CD4-positive, alpha-beta T cell (primary cell): ENCODE data around the gene TSPAN7. TPM values are rescaled to one million over a fixed set of nuclear protein-coding genes. Genes with fewer than 3 reads are reported as not detected.

Experiments used
- ATAC-seq: fragments of 200-7000 bp; cut with Tn5 transposase; one replicate; pipeline ENCODE4 v1.10.0; 2022; ENCODE audit warnings: mild to moderate bottlenecking; ENCODE audit not compliant: poor library complexity
- CTCF ChIA-PET: fragments of 350-600 bp; sonication (Branson Sonifier 250); formaldehyde crosslinking; loops from one replicate; lab custom pipeline; 2021; ENCODE audit warnings: antibody characterized with exemption, inconsistent platforms; lab: Charles Lee
- POLR2A ChIA-PET: fragments of 350-600 bp; sonication (Branson Sonifier 250); formaldehyde crosslinking; loops from one replicate; lab custom pipeline; 2021; ENCODE audit warnings: antibody characterized with exemption, inconsistent platforms; lab: Charles Lee
- DNase-seq, 14 experiments: peaks; one replicate each; pipeline ENCODE4 v3.0.0-alpha.2; 2013 to 2020; ENCODE audit warnings: mixed read lengths in 2 of 14
- H3K27ac ChIP-seq, 2 donors: one replicate each; pipeline versions ENCODE4 v1.5.1 to v1.7.0; 2013; ENCODE audit warnings: low read length in 2 of 2, low read depth in 1 of 2, mild to moderate bottlenecking in 1 of 2
- H3K27me3 ChIP-seq, 2 experiments: 1 replicate in 1 of 2; 2 replicates in 1 of 2; pipeline versions ENCODE4 v1.6.1 to v1.7.0; 2013; ENCODE audit warnings: low read length in 2 of 2, control low read depth in 1 of 2, mild to moderate bottlenecking in 1 of 2, moderate library complexity in 1 of 2; ENCODE audit not compliant: insufficient read depth in 2 of 2, control insufficient read depth in 1 of 2
- H3K36me3 ChIP-seq: one replicate; pipeline ENCODE4 v1.6.1; 2013; ENCODE audit warnings: low read length, control low read depth; ENCODE audit not compliant: insufficient read depth
- H3K4me1 ChIP-seq: one replicate; pipeline ENCODE4 v1.6.1; 2013; ENCODE audit warnings: low read length, control low read depth; ENCODE audit not compliant: insufficient read depth
- H3K4me3 ChIP-seq: one replicate; pipeline ENCODE4 v1.5.1; 2013; ENCODE audit warnings: mild to moderate bottlenecking, low read length, moderate library complexity
- H3K9me3 ChIP-seq, 2 experiments: 1 replicate in 1 of 2; 2 replicates in 1 of 2; pipeline versions ENCODE4 v1.6.1 to v1.7.0; 2013; ENCODE audit warnings: low read length in 2 of 2, mild to moderate bottlenecking in 2 of 2, control low read depth in 1 of 2, moderate library complexity in 1 of 2; ENCODE audit not compliant: control insufficient read depth in 1 of 2, insufficient read depth in 1 of 2
- H3K27ac Mint-ChIP-seq: one replicate; pipeline ENCODE4 v1.8.0; 2020; ENCODE audit warnings: mixed read lengths
- H3K27me3 Mint-ChIP-seq: one replicate; pipeline ENCODE4 v1.8.0; 2021; ENCODE audit warnings: mixed read lengths
- H3K36me3 Mint-ChIP-seq: one replicate; pipeline ENCODE4 v1.8.0; 2021; ENCODE audit warnings: low read depth, mixed read lengths
- H3K4me1 Mint-ChIP-seq: one replicate; pipeline ENCODE4 v1.8.0; 2021; ENCODE audit warnings: low read depth, mixed read lengths
- H3K4me3 Mint-ChIP-seq: one replicate; pipeline ENCODE4 v1.8.0; 2020; ENCODE audit warnings: mild to moderate bottlenecking, mixed read lengths
- H3K9me3 Mint-ChIP-seq: one replicate; pipeline ENCODE4 v1.8.0; 2020; ENCODE audit warnings: mixed read lengths
- intact Hi-C, 2 experiments: fragments of 100-400 bp; cut with DNase I in 1 of 2; cut with micrococcal nuclease in 1 of 2; formaldehyde crosslinking; loops; one replicate each; pipeline versions ENCODE4 v1.15.1 to v1.9.0; 2023 to 2025; cut with DNase I, micrococcal nuclease
- total RNA-seq, 174 experiments: library from RNA in 2 of 174; stranded (reverse) in 2 of 174; gene quantifications; one replicate each; pipeline ENCODE4 v1.2.3 and lab custom pipeline; 2021 to 2026
- TF ChIP-seq, protein P1 (sequence below): fragments of 200-600 bp; IDR thresholded peaks from one replicate; pipeline ENCODE4 v1.8.0; 2022; ENCODE audit warnings: antibody characterized with exemption, mild to moderate bottlenecking

Gene TSPAN7
- total RNA-seq, 2 experiments from 2014 or later = 0.36 TPM; not detected in 1

DNA sequence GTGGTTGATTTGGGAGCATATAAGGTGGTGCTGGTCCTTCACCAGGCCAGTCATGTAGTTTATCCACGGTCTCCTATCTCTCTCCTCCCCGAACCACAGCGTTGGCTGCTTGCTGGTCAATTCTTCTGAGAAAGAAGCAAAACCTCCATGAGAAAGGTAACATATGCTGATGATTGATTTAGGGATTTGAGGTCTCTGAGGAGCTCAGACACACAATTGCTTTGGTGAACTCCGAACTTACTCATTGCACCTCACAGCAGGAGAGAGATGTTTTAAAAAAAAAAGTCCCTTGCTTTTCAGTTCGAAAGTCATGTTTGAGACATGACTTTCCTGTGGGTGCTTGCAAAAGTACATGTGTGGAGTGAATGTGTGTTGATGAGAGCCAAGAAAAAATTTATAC is 100.2 kb downstream of the TSPAN7 start:
- Mint-ChIP-seq H3K4me3 (no peak overlapping the region), H3K27me3 (no peaks in the 10 kb centered on the region), H3K4me1 (no peaks in the 10 kb centered on the region), H3K36me3 (no peaks in the 10 kb centered on the region), H3K9me3 (no peaks in the 10 kb centered on the region), H3K27ac (no peak overlapping the region)
- ATAC-seq (no peak), DNase-seq (no peak)
- Histone ChIP-seq H3K36me3 (no peaks in the 10 kb centered on the region), H3K9me3 (no peaks in the 10 kb centered on the region), H3K27ac (no peak overlapping the region), H3K4me1 (no peaks in the 10 kb centered on the region), H3K27me3 (no peaks in the 10 kb centered on the region), H3K4me3 (no peak overlapping the region)
- intact Hi-C loops = no loop called here
- POLR2A ChIA-PET = no interaction called here
- CTCF ChIA-PET = no interaction called here
- TF ChIP-seq, protein P1, sequence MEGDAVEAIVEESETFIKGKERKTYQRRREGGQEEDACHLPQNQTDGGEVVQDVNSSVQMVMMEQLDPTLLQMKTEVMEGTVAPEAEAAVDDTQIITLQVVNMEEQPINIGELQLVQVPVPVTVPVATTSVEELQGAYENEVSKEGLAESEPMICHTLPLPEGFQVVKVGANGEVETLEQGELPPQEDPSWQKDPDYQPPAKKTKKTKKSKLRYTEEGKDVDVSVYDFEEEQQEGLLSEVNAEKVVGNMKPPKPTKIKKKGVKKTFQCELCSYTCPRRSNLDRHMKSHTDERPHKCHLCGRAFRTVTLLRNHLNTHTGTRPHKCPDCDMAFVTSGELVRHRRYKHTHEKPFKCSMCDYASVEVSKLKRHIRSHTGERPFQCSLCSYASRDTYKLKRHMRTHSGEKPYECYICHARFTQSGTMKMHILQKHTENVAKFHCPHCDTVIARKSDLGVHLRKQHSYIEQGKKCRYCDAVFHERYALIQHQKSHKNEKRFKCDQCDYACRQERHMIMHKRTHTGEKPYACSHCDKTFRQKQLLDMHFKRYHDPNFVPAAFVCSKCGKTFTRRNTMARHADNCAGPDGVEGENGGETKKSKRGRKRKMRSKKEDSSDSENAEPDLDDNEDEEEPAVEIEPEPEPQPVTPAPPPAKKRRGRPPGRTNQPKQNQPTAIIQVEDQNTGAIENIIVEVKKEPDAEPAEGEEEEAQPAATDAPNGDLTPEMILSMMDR = no peak

DNA sequence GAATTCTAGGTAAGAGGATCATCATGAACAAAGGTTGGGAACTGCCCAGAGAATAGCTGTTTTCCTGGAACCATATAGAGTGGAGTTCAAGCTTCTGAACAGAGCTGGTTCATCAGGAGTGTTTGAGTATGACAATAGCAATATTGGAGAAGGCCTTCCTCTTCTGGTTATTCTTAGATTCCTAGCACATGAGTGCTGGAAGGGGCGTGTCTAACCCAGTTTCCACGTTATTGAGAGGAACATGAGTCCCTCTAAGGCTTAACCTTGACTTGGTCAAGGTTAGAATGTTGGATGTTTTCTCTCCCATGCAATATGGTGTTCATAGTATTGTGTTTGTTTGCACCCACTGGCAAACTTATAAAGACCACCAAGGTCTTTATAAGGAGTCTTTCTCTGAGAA is 101.3 kb downstream of the TSPAN7 start:
- intact Hi-C loops = no loop called here
- Histone ChIP-seq H3K27me3 (no peaks in the 10 kb centered on the region), H3K4me1 (no peaks in the 10 kb centered on the region), H3K36me3 (no peaks in the 10 kb centered on the region), H3K9me3 (no peaks in the 10 kb centered on the region), H3K4me3 (no peak overlapping the region), H3K27ac (no peak overlapping the region)
- Mint-ChIP-seq H3K27me3 (no peaks in the 10 kb centered on the region), H3K4me3 (no peak overlapping the region), H3K27ac (no peak overlapping the region), H3K36me3 (no peaks in the 10 kb centered on the region), H3K9me3 (no peaks in the 10 kb centered on the region), H3K4me1 (no peaks in the 10 kb centered on the region)
- CTCF ChIA-PET = no interaction called here
- ATAC-seq (no peak), DNase-seq (no peak)
- POLR2A ChIA-PET = no interaction called here
- TF ChIP-seq, protein P1 = no peak

DNA sequence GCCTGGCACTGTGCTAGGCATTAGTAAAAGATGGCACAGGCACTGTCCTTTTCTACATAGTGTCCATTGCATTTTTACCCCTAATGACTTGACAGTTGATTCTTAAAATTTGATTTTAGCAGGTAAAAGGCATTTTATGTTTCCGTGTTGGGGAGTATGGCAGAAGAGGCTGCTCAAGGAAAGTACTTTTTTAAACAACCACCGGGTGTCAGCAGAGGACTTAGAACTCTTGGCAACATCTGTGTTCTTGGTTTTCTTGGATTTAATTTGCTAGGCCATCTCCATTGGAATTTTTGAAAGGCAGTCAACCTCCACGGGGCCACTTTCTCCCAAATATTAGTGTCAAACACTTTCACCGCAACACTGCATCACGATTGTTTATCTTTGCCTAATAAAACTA is 102.9 kb downstream of the TSPAN7 start:
- no peaks in the 10 kb centered on the region for H3K9me3 Mint-ChIP-seq
- DNase-seq = peak in 3 of 14 experiments; percentile 11 to 30 (median 28)
- intact Hi-C loops = no loop called here

More for the DNA sequence above, 102.9 kb downstream of the TSPAN7 start:
- CTCF ChIA-PET = no interaction called here
- no peak for ATAC-seq
- Histone ChIP-seq H3K9me3 (no peaks in the 10 kb centered on the region), H3K4me3 (no peak overlapping the region), H3K27me3 (no peaks in the 10 kb centered on the region), H3K4me1 (no peaks in the 10 kb centered on the region), H3K27ac (no peak overlapping the region), H3K36me3 (no peaks in the 10 kb centered on the region)
- Mint-ChIP-seq H3K27me3 (no peaks in the 10 kb centered on the region), H3K27ac (no peak overlapping the region), H3K36me3 (no peaks in the 10 kb centered on the region), H3K4me3 (no peak overlapping the region), H3K4me1 (peaks cover 1% of the 10 kb centered on the region)
- POLR2A ChIA-PET = no interaction called here
- TF ChIP-seq, protein P1 = no peak
